GM12892 (cell line): ENCODE measurements around the gene HIGD1A.

Experiments
- POLR2A ChIP-seq: IDR thresholded peaks from 2 replicates; pipeline ENCODE4 v1.6.1; 2011; ENCODE audit warnings: low read depth, low read length, control low read depth
- POLR2AphosphoS5 ChIP-seq: IDR thresholded peaks from 2 replicates; pipeline ENCODE4 v1.6.1; 2011; ENCODE audit warnings: low read depth, low read length, control low read depth
- TAF1 ChIP-seq: IDR thresholded peaks from 2 replicates; pipeline ENCODE4 v1.6.1; 2011; ENCODE audit warnings: low read depth, mild to moderate bottlenecking, control low read depth, low read length, borderline replicate concordance

DNA sequence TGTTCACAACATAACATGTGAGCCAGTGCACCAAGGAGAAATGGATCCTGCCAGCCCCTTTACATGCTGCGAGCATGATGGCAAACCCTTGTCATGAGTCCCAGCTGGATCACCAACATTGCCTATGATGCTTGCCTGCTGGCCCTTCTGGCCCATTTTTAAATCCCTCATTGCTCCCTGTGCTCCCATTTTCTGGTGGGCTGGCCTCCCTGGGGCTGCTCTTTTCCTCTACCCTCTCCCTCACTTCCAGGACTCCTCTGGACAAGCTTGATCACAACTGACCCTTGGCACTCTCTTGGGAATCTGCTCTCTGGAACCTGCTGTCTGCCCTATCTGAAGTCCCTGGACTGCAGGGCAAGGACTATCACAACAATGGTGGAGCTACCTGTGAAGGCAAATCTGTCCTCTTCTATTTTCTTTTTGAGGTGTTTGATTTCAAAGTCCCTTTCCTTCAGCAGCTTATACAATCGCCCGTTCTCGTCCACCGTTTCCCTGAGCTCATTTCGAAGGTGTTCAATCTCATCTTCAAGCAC, 47.5 kb downstream of the HIGD1A start:
- no peak for TF ChIP-seq POLR2A
- TF ChIP-seq POLR2AphosphoS5: no peak
- TF ChIP-seq TAF1: no peak
